Transverse colon (tissue), 4 donors: ENCODE data around the gene RNF6. TPM values are rescaled to one million over a fixed set of nuclear protein-coding genes. Genes with fewer than 3 reads are reported as not detected.
A peak's percentile ranks its signal among the peaks of the same experiment; 100 is the strongest.
"Not testable (repeated sequence)": the region's sequence is repeated elsewhere in the genome, so short reads cannot be mapped to it uniquely, and the experiment has no call there.

Source experiments
- DNase-seq: peaks from one replicate; pipeline ENCODE4 v3.0.0-alpha.2; 2019
- H3K27ac ChIP-seq, 4 donors: fragments of 200-600 bp; sonication (generic); 2 replicates each; pipeline ENCODE4 v1.5.1; 2016 to 2018; ENCODE audit warnings: inconsistent platforms in 4 of 4
- H3K27me3 ChIP-seq: fragments of 200-600 bp; sonication (generic); 2 replicates; pipeline ENCODE4 v1.5.1; 2017; ENCODE audit warnings: inconsistent platforms
- H3K36me3 ChIP-seq, 4 donors: fragments of 200-600 bp; sonication (generic); 2 replicates each; pipeline ENCODE4 v1.5.1; 2017 to 2019; ENCODE audit warnings: inconsistent platforms in 4 of 4
- H3K4me1 ChIP-seq, 4 donors: fragments of 200-600 bp; sonication (generic); 2 replicates each; pipeline ENCODE4 v1.5.1; 2017 to 2020; ENCODE audit warnings: inconsistent platforms in 4 of 4
- H3K4me3 ChIP-seq, 4 donors: fragments of 200-600 bp; sonication (generic); 1 replicate in 1 of 4; 2 replicates in 3 of 4; pipeline versions ENCODE4 v1.5.1 to v1.6.1; 2017 to 2019; ENCODE audit warnings: inconsistent platforms in 4 of 4
- H3K9me3 ChIP-seq, 2 donors: fragments of 200-600 bp; sonication (generic); 2 replicates each; pipeline ENCODE4 v1.5.1; 2017 to 2019; ENCODE audit warnings: inconsistent platforms in 2 of 2
- EP300 ChIP-seq: sonication (generic); formaldehyde crosslinking; IDR thresholded peaks from one replicate; pipeline ENCODE4 v1.6.1; 2017; ENCODE audit warnings: antibody characterized with exemption, low read depth
- POLR2A ChIP-seq: fragments of 450-650 bp; IDR thresholded peaks from one replicate; pipeline ENCODE4 v1.6.1; 2016; ENCODE audit warnings: antibody characterized with exemption, mild to moderate bottlenecking, moderate library complexity
- POLR2AphosphoS5 ChIP-seq, 3 donors: sonication (generic); formaldehyde crosslinking; IDR thresholded peaks; one replicate each; pipeline ENCODE4 v1.6.1; 2016; ENCODE audit warnings: antibody characterized with exemption in 3 of 3
- WGBS, 2 donors: methylation state at CpG; one replicate each; pipeline ENCODE4 v1.1.5; 2018; ENCODE audit warnings: low coverage in 1 of 2; 5-methylcytosine and 5-hydroxymethylcytosine counted together
- in situ Hi-C, 4 donors: fragments of 200-750 bp; cut with MboI; loops; one replicate each; pipeline versions ENCODE4 v1.15.0 to v1.15.1; 2017; ENCODE audit warnings: low sequenced_read_pairs in 3 of 4, low pct_ligation_motif_present in 1 of 4, low pct_unique_long_range_greater_than_20kb in 1 of 4
- intact Hi-C: fragments of 100-400 bp; cut with DNase I; formaldehyde crosslinking; loops from one replicate; pipeline ENCODE4 v1.15.1; 2023; ENCODE audit warnings: low total_unique reads
- total RNA-seq, 4 donors: library from RNA; depleted of rRNA; stranded (reverse); fragments of >200 nt; gene quantifications; one replicate each; pipeline ENCODE4 v1.1.0, GENCODE V29; 2016
- TF ChIP-seq, protein P1 (sequence below), 5 experiments: fragments of 200-600 bp in 3 of 5; fragments of 450-650 bp in 2 of 5; sonication (generic) in 3 of 5; IDR thresholded peaks; 1 replicate in 2 of 5; 2 replicates in 3 of 5; pipeline ENCODE4 v1.5.1; 2016 to 2017; ENCODE audit warnings: antibody characterized with exemption in 5 of 5, inconsistent platforms in 3 of 5, mild to moderate bottlenecking in 2 of 5, moderate library complexity in 1 of 5

The RNF6 gene
- total RNA-seq, 4 donors from 2014 or later: 10.1 to 26.4 (median 24.5) TPM

- intact Hi-C loops: loop anchor here (10.0 kb wide), 1 partner anchor 240 kb away; no protein-coding TSS in a partner anchor
- Histone ChIP-seq H3K36me3 (no peaks in the 10 kb centered on the region), H3K27me3 (no peaks in the 10 kb centered on the region), H3K4me1 (peaks cover 0 to 36% (median 16%) of the 10 kb centered on the region in 4 donors), H3K27ac (peak overlapping the region; percentile 90 to 93 (median 92)), H3K9me3 (no peaks in the 10 kb centered on the region), H3K4me3 (peak overlapping the region; percentile 58 to 82 (median 78))
- WGBS, 2 donors: 2% methylated on average over 30 of the region's 35 CpGs; no CpG with 5 or more reads in 1 of the 2 donors
- DNase-seq: peak; percentile 69
- in situ Hi-C loops: no loop called here
- TF ChIP-seq POLR2AphosphoS5 (IDR thresholded peaks at IDR 0.05): peak in 1 of 3 donors; percentile 31
- no peak for TF ChIP-seq POLR2A
- no peak for TF ChIP-seq EP300
- TF ChIP-seq, protein P1, sequence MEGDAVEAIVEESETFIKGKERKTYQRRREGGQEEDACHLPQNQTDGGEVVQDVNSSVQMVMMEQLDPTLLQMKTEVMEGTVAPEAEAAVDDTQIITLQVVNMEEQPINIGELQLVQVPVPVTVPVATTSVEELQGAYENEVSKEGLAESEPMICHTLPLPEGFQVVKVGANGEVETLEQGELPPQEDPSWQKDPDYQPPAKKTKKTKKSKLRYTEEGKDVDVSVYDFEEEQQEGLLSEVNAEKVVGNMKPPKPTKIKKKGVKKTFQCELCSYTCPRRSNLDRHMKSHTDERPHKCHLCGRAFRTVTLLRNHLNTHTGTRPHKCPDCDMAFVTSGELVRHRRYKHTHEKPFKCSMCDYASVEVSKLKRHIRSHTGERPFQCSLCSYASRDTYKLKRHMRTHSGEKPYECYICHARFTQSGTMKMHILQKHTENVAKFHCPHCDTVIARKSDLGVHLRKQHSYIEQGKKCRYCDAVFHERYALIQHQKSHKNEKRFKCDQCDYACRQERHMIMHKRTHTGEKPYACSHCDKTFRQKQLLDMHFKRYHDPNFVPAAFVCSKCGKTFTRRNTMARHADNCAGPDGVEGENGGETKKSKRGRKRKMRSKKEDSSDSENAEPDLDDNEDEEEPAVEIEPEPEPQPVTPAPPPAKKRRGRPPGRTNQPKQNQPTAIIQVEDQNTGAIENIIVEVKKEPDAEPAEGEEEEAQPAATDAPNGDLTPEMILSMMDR (IDR thresholded peaks at IDR 0.05): no peak
Observed at GRCh38 chr13:26254583-26255111, 32.5 kb upstream of the RNF6 start.

DNA sequence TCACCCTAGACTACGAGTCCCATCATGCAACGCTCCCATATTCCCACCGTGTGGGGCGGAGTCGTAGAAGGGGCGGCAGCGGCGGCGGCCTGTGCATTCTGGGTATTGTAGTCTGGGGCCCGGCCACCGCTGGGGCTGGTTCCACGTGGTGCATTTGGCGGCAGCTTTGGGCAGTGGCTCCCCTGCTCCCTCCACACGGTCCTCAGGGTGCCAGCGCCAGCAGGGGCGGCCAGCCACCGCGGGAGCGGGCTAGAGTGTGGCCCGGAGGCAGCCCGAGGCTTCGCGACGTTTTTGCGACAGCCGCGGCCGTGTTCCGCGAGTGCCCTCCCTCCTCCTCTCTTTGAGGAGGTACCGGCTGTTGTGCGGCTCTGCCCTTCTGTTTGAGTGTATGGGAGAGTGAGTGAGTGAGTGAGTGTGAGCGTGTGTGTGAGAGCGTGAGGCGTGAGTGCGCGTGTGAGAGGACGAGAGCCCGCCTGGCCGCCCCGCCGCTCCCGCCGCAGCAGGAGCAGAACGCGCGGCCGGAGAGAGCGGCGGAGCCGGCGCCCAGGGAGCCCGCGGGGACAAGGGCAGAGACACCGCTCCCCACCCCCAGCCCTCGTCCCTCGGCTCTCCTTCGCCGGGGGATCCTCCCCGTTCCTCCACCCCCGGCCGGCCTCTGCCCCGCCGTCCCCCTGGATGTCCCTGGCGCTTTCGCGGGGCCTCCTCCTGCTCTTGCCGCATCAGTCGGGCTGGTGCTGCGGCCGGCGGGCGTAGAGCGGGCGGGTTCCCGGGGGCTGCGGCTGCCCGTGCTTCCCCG, 31.9 kb upstream of the RNF6 start, which contains the start of gene CDK8:
CDK8 (plus strand) TSS at position 343 of the 796 bp plus-strand sequence. CDS start 513 bp downstream, outside the sequence.
- H3K36me3 ChIP-seq: no peaks in the 10 kb centered on the region
- 1% methylated on average over 43 of the region's 79 CpGs; no CpG with 5 or more reads in 1 of the 2 donors for WGBS, 2 donors
- DNase-seq: peak; percentile 92
- peak within 1 kb of the TSS; percentile 90 to 93 (median 92) for H3K27ac ChIP-seq
- peak within 1 kb of the TSS; percentile 58 to 82 (median 78) for H3K4me3 ChIP-seq
- in situ Hi-C loops: no loop called here
- intact Hi-C loops: loop anchor here (10.0 kb wide), 1 partner anchor 241 kb away; no protein-coding TSS in a partner anchor
- no peaks in the 10 kb centered on the region for H3K27me3 ChIP-seq
- peaks cover 0 to 36% (median 16%) of the 10 kb centered on the region in 4 donors for H3K4me1 ChIP-seq
- H3K9me3 ChIP-seq: no peaks in the 10 kb centered on the region
- peak; percentile 84 for TF ChIP-seq POLR2A
- TF ChIP-seq POLR2AphosphoS5 (IDR thresholded peaks at IDR 0.05): peak; percentile 90 to 94 (median 92)
- no peak for TF ChIP-seq EP300
- TF ChIP-seq, protein P1 (IDR thresholded peaks at IDR 0.05): peak in 1 of 5 experiments; percentile 6

DNA sequence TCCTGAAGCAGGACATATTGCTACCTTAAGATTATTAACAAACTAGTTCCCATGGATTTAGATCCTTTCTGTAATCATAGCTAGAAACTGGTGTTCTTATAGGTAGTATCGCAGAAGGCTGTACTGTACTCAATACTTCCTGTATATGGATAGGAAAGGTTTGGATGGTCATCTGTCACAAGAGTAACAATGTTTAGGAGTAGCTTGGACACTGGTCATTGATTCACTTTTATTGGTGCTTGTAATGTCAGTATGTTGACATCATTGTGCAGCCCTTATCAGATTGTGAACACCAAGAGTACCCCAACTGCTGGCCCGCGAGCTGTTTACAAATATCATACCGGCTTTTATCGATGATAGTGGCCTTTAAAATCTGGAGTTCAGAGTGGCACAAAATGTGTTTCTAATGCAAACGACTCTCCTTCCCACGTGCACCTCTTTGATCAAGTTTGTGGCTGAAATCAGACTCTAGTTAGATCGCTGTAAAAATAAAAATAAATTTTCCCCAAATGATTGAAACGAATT, 31.2 kb upstream of the RNF6 start:
- Histone ChIP-seq H3K9me3 (no peaks in the 10 kb centered on the region), H3K36me3 (no peaks in the 10 kb centered on the region), H3K27ac (peak overlapping the region; percentile 90 to 93 (median 92)), H3K4me3 (peak overlapping the region in 3 of 4 donors; percentile 78 to 82 (median 79)), H3K4me1 (peaks cover 0 to 31% (median 16%) of the 10 kb centered on the region in 4 donors), H3K27me3 (no peaks in the 10 kb centered on the region)
- WGBS, 2 donors: 43 to 49% methylated on average over 5 to 9 of the region's 9 CpGs
- TF ChIP-seq POLR2A: no peak
- no peak for TF ChIP-seq POLR2AphosphoS5 (IDR thresholded peaks at IDR 0.05)
- no peak for TF ChIP-seq EP300
- TF ChIP-seq, protein P1 (IDR thresholded peaks at IDR 0.05): no peak
- intact Hi-C loops (loop anchor here (10.0 kb wide), 1 partner anchor 241 kb away; no protein-coding TSS in a partner anchor), in situ Hi-C loops (no loop called here)
- no peak for DNase-seq

- H3K4me3 ChIP-seq, H3K27me3 ChIP-seq, H3K9me3 ChIP-seq, H3K27ac ChIP-seq, in situ Hi-C loops, H3K36me3 ChIP-seq, DNase-seq: not testable (repeated sequence)
- WGBS, 2 donors: 88 to 92% methylated on average over 3 to 4 of the region's 4 CpGs
- intact Hi-C loops: loop anchor here (10.0 kb wide), 1 partner anchor 243 kb away; no protein-coding TSS in a partner anchor
- peaks cover 0 to 18% (median 16%) of the 10 kb centered on the region in 4 donors for H3K4me1 ChIP-seq
Observed at GRCh38 chr13:26252006-26252405, 29.9 kb upstream of the RNF6 start.
